GM19025 (cell line): Measurements from ENCODE around the gene IL12RB1.

Experiments used
- ATAC-seq: cut with Tn5 transposase; IDR thresholded peaks from one replicate; pipeline ENCODE4 v1.9.1; 2021; ENCODE audit warnings: mild to moderate bottlenecking, low read depth, moderate library complexity; ENCODE audit not compliant: unreplicated experiment

The IL12RB1 gene

GRCh38 chr19:18091217-18091608, 4.5 kb upstream of the IL12RB1 start:
- no peak for ATAC-seq

GRCh38 chr19:18090545-18091216, 3.9 kb upstream of the IL12RB1 start:
- no peak for ATAC-seq

GRCh38 chr19:18089726-18090125, 3.0 kb upstream of the IL12RB1 start:
- ATAC-seq: no peak

GRCh38 chr19:18089096-18089541, 2.4 kb upstream of the IL12RB1 start:
- ATAC-seq: peak; percentile 40

GRCh38 chr19:18085702-18086457, 854 bp downstream of the IL12RB1 start:
- no peak for ATAC-seq

- ATAC-seq: no peak
Measured at GRCh38 chr19:18083929-18084684, 2.6 kb downstream of the IL12RB1 start.

- no peak for ATAC-seq
Measured at GRCh38 chr19:18074192-18074591, 12.5 kb downstream of the IL12RB1 start.

- ATAC-seq: no peak
Measured at GRCh38 chr19:18073197-18073596, 13.5 kb downstream of the IL12RB1 start.

- no peak for ATAC-seq
Measured at GRCh38 chr19:18072335-18072734, 14.4 kb downstream of the IL12RB1 start.

GRCh38 chr19:18070181-18070580, 16.6 kb downstream of the IL12RB1 start:
- no peak for ATAC-seq

- ATAC-seq: no peak
Measured at GRCh38 chr19:18069383-18069782, 17.4 kb downstream of the IL12RB1 start.

- no peak for ATAC-seq
Measured at GRCh38 chr19:18068395-18068794, 18.3 kb downstream of the IL12RB1 start.

GRCh38 chr19:18065173-18065495, 21.6 kb downstream of the IL12RB1 start:
- no peak for ATAC-seq

- no peak for ATAC-seq
Measured at GRCh38 chr19:18063463-18063862, 23.3 kb downstream of the IL12RB1 start.

GRCh38 chr19:18062028-18062427, 24.7 kb downstream of the IL12RB1 start:
- ATAC-seq: no peak

GRCh38 chr19:18060472-18060871, 26.3 kb downstream of the IL12RB1 start:
- ATAC-seq: no peak

GRCh38 chr19:18059902-18060301, 26.8 kb downstream of the IL12RB1 start:
- ATAC-seq: no peak

- ATAC-seq: no peak
Measured at GRCh38 chr19:18059297-18059696, 27.4 kb downstream of the IL12RB1 start.

- no peak for ATAC-seq
Measured at GRCh38 chr19:18058208-18059009, 28.3 kb downstream of the IL12RB1 start.

- ATAC-seq: no peak
Measured at GRCh38 chr19:18057557-18057956, 29.2 kb downstream of the IL12RB1 start.

- ATAC-seq: no peak
Measured at GRCh38 chr19:18055967-18056366, 30.8 kb downstream of the IL12RB1 start.
